ENCODE measurements around the gene PTMS.

The PTMS gene

GRCh38 chr12:6752167-6752920 is 13.8 kb upstream of the PTMS start:
- no peak for DNase-seq (ENCODE audit: low read depth in 4 of 4, low spot score in 1 of 4)

DNA sequence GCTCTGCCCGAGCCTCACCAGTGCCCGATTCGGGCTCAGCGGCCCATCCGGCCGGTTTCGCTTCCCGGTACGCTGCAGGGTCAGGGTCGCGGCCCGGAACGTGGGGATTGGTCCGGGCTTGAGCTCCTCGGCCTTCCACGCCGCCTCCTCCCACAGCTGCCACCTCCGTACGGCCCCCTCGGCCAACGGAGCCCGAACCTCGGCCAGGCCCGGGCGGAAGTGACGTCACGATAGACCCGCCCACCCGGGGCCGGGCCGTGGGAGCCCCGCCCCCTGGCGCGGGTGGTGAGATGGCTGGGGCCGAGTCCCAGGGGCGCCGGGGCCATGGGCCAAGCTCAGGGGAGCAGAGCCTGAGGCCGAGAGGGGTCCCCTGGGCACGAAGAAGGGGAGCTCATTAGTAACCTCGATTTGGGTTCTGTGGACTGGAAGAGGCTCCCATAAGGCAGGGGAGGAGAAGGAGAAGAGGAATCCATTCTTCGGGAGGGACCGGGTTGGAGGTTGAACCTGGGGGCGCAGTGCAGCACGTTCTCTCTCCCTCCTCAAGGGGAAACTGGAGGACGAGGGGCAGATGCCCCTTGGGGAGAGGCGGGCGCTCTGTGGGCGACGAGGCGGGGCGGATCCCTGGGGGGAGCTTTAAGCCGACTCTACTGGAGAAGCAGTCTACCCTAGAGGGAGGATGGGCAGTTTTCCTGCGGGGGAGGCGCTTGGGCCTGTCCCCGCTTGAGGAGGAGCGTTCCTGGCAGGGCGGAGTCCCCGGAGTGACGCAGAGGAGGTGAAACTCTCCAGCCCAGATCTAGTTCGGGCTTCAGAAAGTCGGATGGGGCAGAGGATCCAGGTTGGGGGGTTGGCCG is 13.0 kb upstream of the PTMS start, which contains the start of gene MLF2:
Gene MLF2 (minus strand): TSS at position 221 of the 851 bp plus-strand sequence. CDS start 807 bp downstream, outside the sequence.
- DNase-seq (ENCODE audit: low read depth in 4 of 4, low spot score in 1 of 4), result peak; percentile 89 to 97 (median 96)

- no peak for DNase-seq (ENCODE audit: low read depth in 4 of 4, low spot score in 1 of 4)
Measured at GRCh38 chr12:6753772-6754356, 12.3 kb upstream of the PTMS start.

- no peak for DNase-seq (ENCODE audit: low read depth in 4 of 4, low spot score in 1 of 4)
Measured at GRCh38 chr12:6754411-6754810, 11.8 kb upstream of the PTMS start.

DNA sequence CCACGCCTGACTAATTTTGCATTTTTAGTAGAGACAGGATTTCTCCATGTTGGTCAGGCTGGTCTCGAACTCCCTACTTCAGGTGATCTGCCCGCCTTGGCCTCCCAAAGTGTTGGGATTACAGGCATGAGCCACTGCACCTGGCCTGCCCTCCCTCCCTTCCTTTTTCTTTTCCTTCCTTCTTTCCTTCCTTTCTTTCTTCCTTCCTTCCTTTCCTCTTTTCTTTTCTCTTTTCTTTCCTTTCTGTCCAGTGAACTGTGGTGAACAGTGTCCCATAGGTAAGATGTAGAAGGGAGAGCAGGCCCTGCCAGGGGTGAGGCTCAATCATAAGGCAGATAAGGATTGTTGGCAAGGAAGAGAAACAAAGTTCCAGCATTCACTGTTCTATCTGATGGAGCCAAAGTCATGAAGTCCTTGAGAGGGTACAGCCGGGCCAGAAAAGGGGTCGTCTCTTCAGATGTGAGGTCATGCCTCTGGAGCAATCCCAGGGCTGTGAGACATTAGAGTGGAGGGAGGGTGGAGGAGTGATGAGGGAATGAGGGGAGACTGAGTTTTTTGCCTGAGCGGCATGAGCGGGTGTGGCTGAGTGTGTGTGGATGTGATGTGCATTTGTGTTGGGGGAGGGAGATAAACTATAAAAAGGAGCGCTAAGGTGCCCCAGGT is 9.0 kb upstream of the PTMS start:
- no peak for DNase-seq (ENCODE audit: low read depth in 4 of 4, low spot score in 1 of 4)

GRCh38 chr12:6758506-6759095 is 7.6 kb upstream of the PTMS start:
- no peak for DNase-seq (ENCODE audit: low read depth in 4 of 4, low spot score in 1 of 4)

GRCh38 chr12:6759741-6760140 is 6.4 kb upstream of the PTMS start:
- no peak for DNase-seq (ENCODE audit: low read depth in 4 of 4, low spot score in 1 of 4)

DNA sequence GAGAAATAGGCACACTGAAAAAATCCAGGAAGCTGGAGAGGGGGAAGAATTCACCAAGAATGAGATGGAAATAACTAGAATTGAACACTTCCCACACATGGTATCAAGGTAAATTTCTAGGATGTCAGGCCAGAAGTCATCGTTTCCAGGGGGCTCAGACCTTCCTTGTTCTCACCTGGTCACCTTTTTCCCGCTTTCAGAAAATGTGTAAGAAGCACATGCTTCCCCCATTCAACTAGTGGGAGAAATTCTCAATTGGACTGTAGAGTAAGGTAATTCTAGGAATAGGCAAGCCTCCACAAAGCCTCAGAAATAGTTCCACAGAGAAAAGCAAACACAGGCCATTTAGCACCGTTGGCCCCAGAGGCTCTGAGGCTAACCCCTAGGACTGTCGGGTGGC is 2.8 kb upstream of the PTMS start:
- no peak for DNase-seq (ENCODE audit: low read depth in 4 of 4, low spot score in 1 of 4)

GRCh38 chr12:6764011-6764828 is 1.9 kb upstream of the PTMS start:
- no peak for DNase-seq (ENCODE audit: low read depth in 4 of 4, low spot score in 1 of 4)

- no peak for DNase-seq (ENCODE audit: low read depth in 4 of 4, low spot score in 1 of 4)
Measured at GRCh38 chr12:6765048-6765633, 1.0 kb upstream of the PTMS start.

DNA sequence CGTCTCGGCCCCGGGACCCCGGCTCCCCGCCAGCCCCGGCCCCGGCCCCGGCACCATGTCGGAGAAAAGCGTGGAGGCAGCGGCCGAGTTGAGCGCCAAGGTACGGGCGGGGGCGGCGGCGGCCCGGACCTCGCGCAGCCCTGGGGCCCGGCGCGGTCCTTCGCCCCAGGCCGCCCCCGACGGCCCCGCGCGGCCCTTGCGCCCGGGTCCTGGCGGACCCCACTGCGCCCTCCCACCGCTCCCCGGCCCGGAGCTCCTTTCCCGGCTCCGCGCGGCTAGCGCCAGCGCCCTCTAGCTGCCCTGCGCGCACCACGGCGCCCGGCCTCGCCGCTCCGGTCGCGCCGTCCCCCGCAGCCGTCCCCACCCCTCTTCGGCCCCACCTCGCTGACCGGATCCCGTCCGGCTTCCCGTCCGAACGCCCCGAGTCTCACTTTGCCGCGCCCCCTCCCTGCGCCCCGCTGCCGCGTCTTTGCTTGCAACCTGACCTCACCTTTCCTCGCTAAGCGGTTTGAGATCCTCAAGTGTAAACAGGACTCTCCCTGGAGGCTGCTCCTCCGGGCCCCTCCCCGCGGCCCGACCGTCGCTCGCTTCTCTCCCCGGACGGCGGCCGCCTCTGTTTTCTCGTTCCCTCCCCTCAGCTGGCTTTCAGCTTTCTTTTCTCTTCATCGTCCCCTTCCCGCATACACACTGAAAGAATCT is 637 bp downstream of the PTMS start:
- DNase-seq (ENCODE audit: low read depth in 4 of 4, low spot score in 1 of 4), result no peak

DNA sequence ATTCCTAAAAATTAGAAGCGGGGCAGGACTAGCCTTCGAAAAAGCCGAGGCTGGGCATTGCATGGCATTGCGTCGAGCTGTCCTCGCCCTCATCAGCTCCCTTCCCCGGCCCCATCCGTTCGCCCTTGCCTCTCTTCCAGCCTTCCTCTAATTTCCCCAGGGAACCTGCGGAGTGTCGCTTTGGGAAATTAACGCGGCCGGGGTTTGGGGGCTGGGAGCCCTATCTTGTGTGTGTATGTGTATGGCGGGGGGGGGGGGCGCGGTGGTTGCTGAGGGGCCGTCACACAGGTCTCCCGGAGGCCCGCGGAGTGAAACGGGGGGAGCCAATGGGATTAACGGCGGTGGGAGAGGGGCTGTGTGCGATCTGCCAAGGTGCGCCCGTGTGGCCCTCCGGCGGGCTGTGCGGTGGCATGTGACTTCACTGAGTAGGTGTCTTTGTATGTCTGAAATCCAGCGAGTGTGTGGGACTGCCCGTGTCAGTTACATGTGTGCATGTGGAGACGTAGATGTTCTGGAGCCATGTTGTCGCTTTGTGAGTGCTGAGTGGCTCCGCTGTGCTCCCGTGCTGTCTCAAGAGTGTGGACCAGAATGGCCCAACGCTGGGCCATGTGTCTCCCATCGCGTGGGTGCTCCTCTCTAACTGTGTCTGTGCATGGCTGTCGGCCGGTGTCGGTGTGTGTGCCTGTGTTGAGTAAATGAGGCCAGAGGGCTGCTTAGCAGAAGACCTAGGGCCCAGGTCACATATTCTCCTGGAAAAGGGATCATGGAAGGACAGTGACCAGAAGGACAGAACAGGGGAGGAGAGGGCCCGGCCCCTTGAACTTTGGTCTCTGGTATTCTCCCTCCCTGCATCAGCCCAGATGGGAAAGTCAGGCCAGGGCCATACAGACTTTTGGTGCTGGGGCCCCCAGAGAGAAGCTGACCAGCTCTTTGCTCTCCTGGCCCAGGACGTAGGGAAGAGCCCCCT is 1.5 kb downstream of the PTMS start:
- DNase-seq (ENCODE audit: low read depth in 4 of 4, low spot score in 1 of 4), result no peak

DNA sequence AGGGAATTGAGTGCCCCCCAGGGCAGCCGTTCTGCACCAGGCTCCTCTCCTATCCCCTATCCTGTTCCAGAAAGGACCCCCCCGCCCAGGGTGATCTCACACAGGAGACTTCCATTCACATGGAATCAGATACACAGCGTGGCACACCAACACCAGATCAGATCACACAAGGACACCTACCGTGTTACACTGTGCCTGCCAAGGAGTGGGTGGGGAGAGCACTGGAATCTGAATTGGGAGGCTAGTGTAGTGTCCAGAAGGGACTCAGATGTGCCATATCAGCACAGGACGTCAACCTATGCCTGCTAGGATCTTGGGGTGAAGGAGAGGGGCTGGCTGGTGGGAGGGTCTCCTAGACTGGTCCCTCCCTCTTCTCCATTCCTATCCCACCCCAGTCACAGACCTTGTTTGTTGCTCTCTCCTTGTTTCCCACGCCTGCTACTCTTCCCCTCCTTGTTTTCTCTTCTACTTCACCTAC is 2.3 kb downstream of the PTMS start:
- no peak for DNase-seq (ENCODE audit: low read depth in 4 of 4, low spot score in 1 of 4)

DNA sequence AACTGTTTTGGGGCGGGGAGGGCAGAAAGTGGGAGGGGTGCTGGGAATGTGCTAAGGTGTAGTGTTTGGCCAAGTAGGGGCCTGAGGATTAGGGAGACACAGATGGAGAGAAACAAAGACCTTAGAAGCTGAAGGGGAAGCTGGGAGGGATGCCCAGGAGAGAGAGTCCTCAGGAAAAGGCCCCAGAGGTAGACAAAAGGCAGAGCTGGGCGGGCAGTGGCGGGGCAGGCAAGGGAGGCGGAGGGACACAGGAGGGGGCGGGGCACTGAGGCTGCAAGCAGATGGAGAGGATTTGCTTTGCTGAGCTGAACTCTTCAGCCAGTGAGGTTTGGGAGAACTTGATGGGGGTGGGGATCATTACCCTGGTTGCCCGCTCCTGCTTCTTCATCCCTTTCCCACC is 2.8 kb downstream of the PTMS start:
- DNase-seq (ENCODE audit: low read depth in 4 of 4, low spot score in 1 of 4), result no peak

DNA sequence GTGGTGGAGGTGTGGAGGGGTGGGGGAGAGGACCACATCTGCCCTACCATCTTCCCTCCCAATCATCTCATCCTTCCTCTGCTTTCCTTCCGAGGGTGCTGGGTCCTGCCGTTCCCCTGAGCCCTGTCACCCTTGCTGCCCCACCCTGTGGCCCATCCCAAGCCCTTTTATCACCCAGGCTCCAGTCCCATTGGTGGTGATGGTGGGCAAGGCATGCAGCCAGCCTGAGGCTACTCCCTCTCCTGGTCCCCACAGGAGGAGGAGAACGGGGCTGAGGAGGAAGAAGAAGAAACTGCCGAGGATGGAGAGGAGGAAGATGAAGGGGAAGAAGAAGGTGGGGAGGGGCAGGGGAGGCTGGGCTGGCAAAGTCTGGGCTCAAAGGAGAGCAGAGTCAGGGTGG is 3.5 kb downstream of the PTMS start:
- DNase-seq (ENCODE audit: low read depth in 4 of 4, low spot score in 1 of 4), result no peak

DNA sequence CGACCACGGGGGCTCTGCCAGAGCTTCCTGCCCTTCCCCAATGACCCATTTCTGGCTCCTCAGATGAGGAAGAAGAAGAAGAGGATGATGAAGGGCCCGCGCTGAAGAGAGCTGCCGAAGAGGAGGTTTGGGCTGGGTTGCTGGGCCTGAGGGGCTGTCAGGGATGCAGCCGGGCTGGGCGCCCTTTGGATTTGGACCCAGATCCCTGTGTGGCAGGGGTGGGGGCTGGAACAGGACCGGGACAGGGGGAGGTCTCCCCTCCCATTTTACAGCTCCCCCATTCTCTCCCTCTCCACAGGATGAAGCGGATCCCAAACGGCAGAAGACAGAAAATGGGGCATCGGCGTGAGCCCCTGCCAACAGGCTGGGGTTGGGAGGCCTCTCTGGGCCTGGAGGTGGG is 3.9 kb downstream of the PTMS start:
- no peak for DNase-seq (ENCODE audit: low read depth in 4 of 4, low spot score in 1 of 4)

GRCh38 chr12:6770600-6770999 is 4.4 kb downstream of the PTMS start:
- no peak for DNase-seq (ENCODE audit: low read depth in 4 of 4, low spot score in 1 of 4)

GRCh38 chr12:6771091-6771495 is 4.9 kb downstream of the PTMS start:
- DNase-seq (ENCODE audit: low read depth in 4 of 4, low spot score in 1 of 4), result no peak

Measured in stimulated activated CD4-positive, alpha-beta T cell treated with anti-CD3 and anti-CD28 coated beads, Interleukin-1b, Interleukin-23, amount 100 ng/mL, for 24 hours (primary cell).